ENCODE data around the gene WIF1.

The WIF1 gene

DNA sequence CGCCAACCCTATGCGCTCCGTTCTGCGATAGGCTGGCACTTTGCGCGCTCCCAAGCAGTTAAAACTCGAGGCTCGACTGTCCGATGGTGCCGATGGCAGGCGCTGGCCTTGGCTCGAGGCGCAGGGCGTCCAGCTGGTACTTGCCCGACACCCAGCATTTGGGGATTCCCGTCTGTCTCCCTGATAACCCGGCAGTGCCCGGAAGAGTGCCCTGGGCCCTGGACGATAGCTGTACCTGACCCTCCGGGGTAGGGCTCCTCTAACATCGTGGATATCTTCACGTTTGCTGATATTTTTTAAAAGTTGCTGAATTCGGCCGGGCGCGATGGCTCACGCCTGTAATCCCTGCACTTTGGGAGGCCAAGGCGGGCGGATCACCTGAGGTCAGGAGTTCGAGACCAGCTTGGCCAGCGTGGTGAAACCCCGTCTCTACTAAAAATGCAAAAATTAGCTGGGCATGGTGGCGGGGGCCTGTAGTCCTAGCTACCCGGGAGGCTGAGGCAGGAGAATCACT lies 908 bp upstream of the WIF1 start:
- no peak for DNase-seq

DNA sequence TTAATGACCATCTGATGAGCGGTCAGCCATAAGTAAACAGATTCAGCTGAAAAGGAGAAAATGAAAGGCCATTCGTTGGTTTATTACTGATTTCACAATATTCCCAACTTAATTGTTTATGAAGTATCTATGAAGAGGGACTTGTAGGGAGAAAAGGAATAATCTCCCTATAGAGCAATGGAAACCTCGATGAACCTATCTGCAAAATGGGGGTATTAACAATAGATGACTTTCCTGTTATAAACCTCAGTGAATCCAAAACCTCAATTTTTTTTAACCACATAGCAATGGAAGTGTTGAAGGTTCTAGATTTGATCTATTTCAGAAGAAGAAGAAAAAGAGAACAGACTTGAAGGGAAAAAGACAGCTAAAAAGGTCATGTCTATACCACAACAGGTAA lies 2.0 kb downstream of the WIF1 start:
- DNase-seq = no peak

- DNase-seq = no peak
Observed at GRCh38 chr12:65113621-65114035, 7.5 kb downstream of the WIF1 start.

- peak; percentile 53 for DNase-seq
Observed at GRCh38 chr12:65106948-65107347, 14.2 kb downstream of the WIF1 start.

- DNase-seq = no peak
Observed at GRCh38 chr12:65100140-65100539, 21.0 kb downstream of the WIF1 start.

DNA sequence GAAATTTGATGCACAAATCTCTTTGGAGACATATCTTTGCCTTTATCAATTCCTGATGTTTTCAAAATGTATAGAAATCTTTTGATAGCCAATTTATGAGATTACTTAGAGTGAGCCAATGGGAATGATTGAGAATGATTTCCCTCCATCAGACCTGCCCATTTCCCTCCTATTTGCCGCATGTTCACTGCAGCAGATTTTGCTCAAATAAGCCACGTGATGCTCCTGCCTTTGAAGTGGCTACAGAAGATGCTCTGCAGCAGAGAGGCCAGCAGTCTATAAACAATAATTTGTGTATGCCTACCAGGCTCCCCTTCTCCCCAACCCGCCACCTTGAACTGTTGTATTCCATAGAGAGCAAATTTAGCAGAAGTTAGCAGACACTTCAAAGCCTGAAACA lies 21.9 kb downstream of the WIF1 start:
- DNase-seq = no peak

DNA sequence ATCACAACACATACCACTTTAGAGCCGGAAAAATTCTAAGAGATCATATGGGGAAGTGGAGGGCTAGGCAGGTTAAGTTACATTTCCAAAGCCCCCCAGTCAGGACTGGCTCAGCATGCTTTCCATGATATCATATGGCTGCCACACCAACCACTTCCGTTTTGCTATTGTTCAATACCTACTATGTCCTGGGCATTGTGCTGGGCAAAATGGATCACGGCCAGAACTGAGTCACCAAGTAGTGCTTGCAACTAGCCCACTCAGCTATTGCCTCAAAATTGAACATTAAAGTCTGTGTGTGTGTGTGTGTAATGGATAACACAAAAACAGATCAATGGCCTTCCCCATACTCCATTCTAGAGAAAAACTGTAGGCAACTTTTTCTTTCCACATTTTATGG lies 22.7 kb downstream of the WIF1 start:
- DNase-seq = no peak

DNA sequence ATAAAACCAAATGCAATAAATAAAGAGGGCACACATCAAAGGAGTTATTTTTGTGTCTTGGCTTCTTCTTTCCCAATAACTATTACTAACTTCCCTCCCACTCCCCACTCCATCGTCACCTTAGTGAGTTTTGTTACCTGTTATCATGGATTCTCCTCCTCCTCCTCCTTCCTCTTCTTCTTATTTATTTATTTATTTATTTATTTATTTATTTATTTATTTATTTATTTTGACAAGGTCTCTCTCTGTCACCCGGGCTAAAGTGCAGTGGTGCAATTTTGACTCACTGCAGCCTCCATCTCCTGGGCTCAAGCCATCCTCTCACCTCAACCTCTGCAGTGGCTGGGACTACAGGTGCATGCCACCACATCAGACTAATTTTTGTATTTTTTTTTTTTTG lies 26.4 kb downstream of the WIF1 start:
- DNase-seq = no peak

- DNase-seq = no peak
Observed at GRCh38 chr12:65093606-65094005, 27.5 kb downstream of the WIF1 start.

DNA sequence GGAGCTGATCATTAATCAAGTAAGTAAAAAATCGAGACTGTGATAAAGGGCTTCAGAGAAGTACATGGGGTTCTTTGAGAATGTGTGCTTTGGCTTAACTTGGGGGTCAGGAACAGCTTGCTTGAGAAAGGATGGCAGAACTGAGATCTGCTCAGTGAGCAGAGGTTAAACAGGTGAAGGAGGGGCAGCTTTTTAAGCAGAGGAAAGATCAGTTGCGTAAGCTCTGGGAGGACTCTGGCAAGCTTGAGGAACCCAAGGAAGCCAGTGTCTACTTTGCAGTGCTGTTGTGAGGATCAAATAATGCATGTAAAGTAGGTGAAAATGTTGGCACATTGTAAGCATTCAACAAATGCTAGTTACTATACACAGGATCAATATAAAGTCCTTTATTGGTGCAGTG lies 30.6 kb downstream of the WIF1 start:
- no peak for DNase-seq

DNA sequence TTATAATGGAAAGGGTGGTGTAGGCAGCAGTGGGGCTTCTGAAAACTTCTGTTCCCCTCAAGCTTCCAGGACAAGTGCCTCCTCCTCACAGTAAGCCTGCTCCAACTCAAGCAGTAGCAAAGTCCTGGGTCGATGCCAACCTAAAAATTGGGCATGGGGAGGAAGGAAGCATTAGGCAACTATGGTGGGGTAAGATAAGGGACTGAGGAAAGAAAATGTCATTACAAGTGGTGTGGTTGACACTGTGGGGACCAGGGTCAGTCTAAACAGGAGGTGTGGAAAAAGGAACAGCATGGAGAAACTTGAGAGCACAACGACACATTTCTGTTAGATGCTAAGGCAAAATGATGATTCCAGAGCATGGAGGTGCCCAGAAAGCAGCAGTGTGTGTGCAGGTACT lies 34.9 kb downstream of the WIF1 start:
- no peak for DNase-seq

DNA sequence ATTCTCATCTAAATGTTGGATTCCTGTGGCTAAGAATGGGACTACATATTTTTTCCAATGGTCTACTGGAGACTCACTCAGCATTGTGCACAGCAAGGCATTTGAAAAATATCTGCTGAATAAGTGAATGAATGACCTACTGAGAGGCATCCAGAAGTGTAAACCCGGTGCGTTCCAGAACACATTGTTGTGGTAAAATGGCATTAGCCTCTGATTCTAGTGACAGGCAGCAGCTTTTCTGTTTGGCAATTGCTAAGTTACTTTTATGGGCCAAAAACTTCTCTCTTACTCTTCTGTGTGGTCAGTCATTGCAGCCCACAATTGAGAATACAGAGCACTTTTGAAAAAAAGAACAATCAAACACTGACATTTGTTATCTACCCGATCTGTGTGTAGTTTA lies 36.5 kb downstream of the WIF1 start:
- no peak for DNase-seq

DNA sequence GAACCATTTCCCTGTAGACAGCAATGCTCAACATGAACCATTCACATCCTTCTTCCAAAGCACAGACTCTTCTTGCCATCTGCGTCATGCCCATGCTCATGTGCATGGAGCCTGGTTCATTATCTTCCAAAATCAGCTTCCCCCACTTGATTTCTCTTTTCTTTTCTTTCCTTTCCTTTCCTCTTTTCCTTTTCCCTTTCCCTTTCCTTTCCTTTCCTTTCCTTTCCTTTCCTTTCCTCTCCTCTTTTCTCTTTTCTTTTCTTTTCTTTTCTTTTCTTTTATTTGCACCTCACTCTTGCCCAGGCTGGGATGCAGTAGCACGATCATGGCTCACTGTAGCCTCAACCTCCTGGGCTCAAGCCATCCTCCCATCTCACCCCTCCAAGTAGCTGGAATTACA lies 37.5 kb downstream of the WIF1 start:
- DNase-seq = no peak

DNA sequence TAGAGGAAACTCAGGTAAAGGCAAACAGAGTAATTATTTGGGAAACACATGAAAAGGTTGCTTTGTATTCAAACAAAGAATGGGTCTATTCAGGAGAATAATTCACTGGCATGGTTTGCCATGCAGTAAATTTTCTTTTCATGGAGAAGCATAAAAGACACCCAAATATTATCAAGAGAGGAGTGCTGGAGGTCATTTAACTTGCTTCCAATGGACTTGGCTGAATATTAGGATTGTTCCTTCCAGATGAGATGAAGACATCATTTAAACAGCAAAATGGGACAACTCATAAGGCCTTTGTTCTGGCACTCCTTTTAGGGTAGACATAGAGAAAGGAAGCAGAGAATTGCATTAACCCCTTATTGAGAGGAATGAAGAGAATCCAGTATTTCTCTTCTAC lies 38.7 kb downstream of the WIF1 start:
- DNase-seq = peak; percentile 67

DNA sequence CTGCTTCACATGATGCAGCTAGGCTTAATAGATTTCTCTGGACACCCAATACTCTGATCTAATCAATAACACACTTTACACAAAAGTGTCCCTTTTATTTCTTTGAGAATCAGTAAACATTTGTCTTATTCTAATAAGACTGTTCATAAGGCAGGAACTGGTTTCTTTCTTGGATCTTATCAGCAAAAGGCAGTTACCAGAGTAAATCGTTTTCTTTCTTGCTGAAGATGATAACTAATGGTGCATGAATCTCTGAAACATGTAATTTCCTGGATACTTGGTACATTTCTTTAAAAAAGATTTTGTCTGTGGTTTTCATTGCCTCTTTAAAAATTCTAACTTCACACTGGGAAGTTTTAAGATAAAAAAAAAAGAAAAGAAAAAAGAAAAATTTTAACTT lies 39.6 kb downstream of the WIF1 start:
- no peak for DNase-seq

GRCh38 chr12:65074932-65075331 lies 46.2 kb downstream of the WIF1 start:
- no peak for DNase-seq

GRCh38 chr12:65069336-65069735 lies 51.8 kb downstream of the WIF1 start:
- no peak for DNase-seq

- no peak for DNase-seq
Observed at GRCh38 chr12:65067383-65067782, 53.7 kb downstream of the WIF1 start.

- DNase-seq = peak; percentile 78
Observed at GRCh38 chr12:65055859-65056258, 65.2 kb downstream of the WIF1 start.

- no peak for DNase-seq
Observed at GRCh38 chr12:65051218-65051617, 69.9 kb downstream of the WIF1 start.

DNA sequence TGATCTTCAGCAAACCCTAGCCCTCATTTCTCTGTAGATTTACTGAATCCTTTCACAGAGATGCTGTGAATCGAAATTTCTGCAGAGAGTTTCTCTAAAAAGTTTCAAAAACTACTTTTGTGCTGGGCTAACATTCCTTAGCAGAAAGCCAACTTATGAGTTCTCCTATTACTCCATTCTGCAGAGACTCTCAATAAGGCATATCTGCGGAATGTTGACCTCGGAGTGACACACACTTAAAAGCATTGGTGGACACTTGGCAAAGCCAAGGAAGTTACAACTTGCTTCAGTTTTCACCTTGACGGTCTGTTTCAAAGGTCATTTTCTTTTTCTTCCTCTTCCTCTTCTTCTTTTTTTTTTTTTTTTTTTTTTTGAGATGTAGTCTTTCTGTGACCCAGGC lies 75.8 kb downstream of the WIF1 start:
- no peak for DNase-seq

DNA sequence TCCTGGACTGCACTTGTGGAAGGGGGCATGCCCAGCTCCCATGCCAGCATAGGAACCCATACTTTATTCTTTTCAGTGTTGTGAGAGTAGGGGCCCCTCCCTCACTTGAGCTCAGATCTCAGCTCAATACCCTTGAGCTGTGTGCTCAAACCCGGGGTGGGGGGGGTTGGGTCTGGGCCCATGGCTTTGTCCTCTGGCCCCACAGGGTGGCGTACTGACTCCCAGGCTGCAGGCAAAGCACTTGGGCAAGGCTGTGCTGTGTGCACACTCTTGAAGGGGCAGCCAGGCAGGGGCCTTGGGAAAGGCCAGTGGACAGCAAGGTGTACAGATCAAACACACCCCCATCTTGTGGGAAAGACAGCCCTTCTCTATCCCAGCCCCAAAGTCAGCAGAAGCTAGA lies 81.8 kb downstream of the WIF1 start:
- no peak for DNase-seq

DNA sequence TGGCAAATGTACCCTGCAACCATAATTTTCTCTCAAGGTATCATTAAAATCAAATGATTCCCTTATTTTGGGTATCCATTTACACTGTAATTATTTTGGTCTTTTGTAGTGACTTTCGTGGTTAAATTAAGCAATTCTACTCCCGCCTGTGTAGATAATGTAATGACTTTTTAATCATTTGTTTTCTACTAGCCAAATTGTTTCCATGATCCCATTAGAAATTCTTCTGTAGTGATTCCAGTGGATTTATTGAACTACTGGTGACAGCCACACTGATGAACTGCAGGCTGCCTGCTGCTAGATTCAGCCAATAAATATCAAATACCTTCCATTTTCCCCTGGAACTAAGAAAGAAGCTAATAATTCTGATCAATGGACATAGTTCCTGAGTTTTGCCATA lies 96.0 kb downstream of the WIF1 start:
- DNase-seq = peak; percentile 82

- no peak for DNase-seq
Observed at GRCh38 chr12:65023485-65023884, 97.6 kb downstream of the WIF1 start.

DNA sequence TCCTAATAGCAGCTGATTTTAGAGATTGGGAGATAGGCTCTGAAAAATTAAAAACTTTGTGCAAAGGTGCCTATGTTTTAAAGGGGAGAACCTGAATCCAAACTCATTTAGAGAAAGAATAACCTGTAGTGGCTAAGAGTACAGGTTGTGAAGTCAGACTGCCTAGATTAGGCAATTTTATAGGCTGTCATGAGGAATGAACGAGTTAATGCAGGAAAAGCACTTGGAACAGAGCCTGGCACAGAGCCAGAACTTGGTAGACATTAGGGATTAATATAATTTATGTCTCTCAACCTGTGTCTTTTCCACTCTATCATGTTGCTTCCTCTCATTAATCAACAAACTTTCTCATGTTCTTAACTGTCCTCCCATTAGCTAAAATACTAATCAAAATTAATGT lies 98.1 kb downstream of the WIF1 start:
- peak; percentile 75 for DNase-seq

- no peak for DNase-seq
Observed at GRCh38 chr12:65022421-65022820, 98.7 kb downstream of the WIF1 start.

Data from NCI-H1105 treated with DMSO at 0.1 percent for 48 hours (cell line).